HepG2 (cell line): Measurements from ENCODE around the gene GRM2. TPM values are rescaled to one million over a fixed set of nuclear protein-coding genes. Genes with fewer than 3 reads are reported as not detected.

Experiments used
- AHR ChIP-seq: IDR thresholded peaks from 2 replicates; pipeline ENCODE4 v1.6.1; 2018; ENCODE audit warnings: missing genetic modification reagents, missing compliant biosample characterization
- CBX1 ChIP-seq: IDR thresholded peaks from one replicate; pipeline ENCODE4 v1.6.1; 2016; ENCODE audit warnings: antibody characterized with exemption, low read depth
- EED ChIP-seq: sonication (generic); formaldehyde crosslinking; IDR thresholded peaks from 2 replicates; pipeline ENCODE4 v1.5.0; 2020; ENCODE audit warnings: mild to moderate bottlenecking, missing genetic modification reagents
- FOXK1 ChIP-seq: sonication (generic); formaldehyde crosslinking; IDR thresholded peaks from 2 replicates; pipeline ENCODE4 v1.4.0; 2020; ENCODE audit warnings: low read depth, missing genetic modification reagents, borderline replicate concordance
- FOXM1 ChIP-seq: sonication (generic); formaldehyde crosslinking; IDR thresholded peaks from 2 replicates; pipeline ENCODE4 v1.5.0; 2020; ENCODE audit warnings: missing genetic modification reagents
- GPN1 ChIP-seq: sonication (generic); formaldehyde crosslinking; IDR thresholded peaks from 2 replicates; pipeline ENCODE4 v1.5.1; 2020; ENCODE audit warnings: missing genetic modification reagents, borderline replicate concordance
- HES4 ChIP-seq: sonication (generic); formaldehyde crosslinking; IDR thresholded peaks from 2 replicates; pipeline ENCODE4 v1.9.0; 2021; ENCODE audit warnings: mild to moderate bottlenecking, missing genetic modification reagents, borderline replicate concordance
- MIER2 ChIP-seq: IDR thresholded peaks from 2 replicates; pipeline ENCODE4 v1.6.1; 2016; ENCODE audit warnings: missing biosample characterization, missing genetic modification reagents
- NR2F1 ChIP-seq, 2 experiments: fragments of 450-650 bp in 1 of 2; formaldehyde crosslinking in 1 of 2; IDR thresholded peaks; 2 replicates each; pipeline versions ENCODE4 v1.5.0 to v1.6.1; 2016 to 2020; ENCODE audit warnings: mild to moderate bottlenecking in 1 of 2, missing compliant biosample characterization in 1 of 2, missing genetic modification reagents in 1 of 2, moderate library complexity in 1 of 2
- SIX1 ChIP-seq: sonication (generic); formaldehyde crosslinking; IDR thresholded peaks from 2 replicates; pipeline ENCODE4 v1.4.0; 2020; ENCODE audit warnings: missing genetic modification reagents, borderline replicate concordance
- SRF ChIP-seq: IDR thresholded peaks from 2 replicates; pipeline ENCODE4 v1.6.1; 2011; ENCODE audit warnings: mild to moderate bottlenecking, low read depth, low read length, moderate library complexity
- TBP ChIP-seq: sonication (generic); formaldehyde crosslinking; IDR thresholded peaks from 2 replicates; pipeline ENCODE4 v1.5.0; 2020; ENCODE audit warnings: missing genetic modification reagents
- WIZ ChIP-seq: sonication (generic); formaldehyde crosslinking; IDR thresholded peaks from 2 replicates; pipeline ENCODE4 v1.5.1; 2020; ENCODE audit warnings: mild to moderate bottlenecking, missing genetic modification reagents
- ZBTB7B ChIP-seq: sonication (generic); formaldehyde crosslinking; IDR thresholded peaks from 2 replicates; pipeline ENCODE4 v1.4.0; 2020; ENCODE audit warnings: missing genetic modification reagents
- ZFP36L1 ChIP-seq: sonication (generic); formaldehyde crosslinking; IDR thresholded peaks from 2 replicates; pipeline ENCODE4 v1.8.0; 2022; ENCODE audit warnings: mild to moderate bottlenecking, missing genetic modification reagents, moderate library complexity
- ZNF12 ChIP-seq: sonication (generic); formaldehyde crosslinking; IDR thresholded peaks from 2 replicates; pipeline ENCODE4 v1.5.0; 2020; ENCODE audit warnings: missing genetic modification reagents
- ZNF143 ChIP-seq: sonication (generic); formaldehyde crosslinking; IDR thresholded peaks from 2 replicates; pipeline ENCODE4 v1.4.0; 2020; ENCODE audit warnings: missing genetic modification reagents
- ZNF326 ChIP-seq: sonication (generic); formaldehyde crosslinking; IDR thresholded peaks from 2 replicates; pipeline ENCODE4 v1.4.0; 2020; ENCODE audit warnings: missing genetic modification reagents, borderline replicate concordance
- polyA plus RNA-seq, 8 experiments: library from polyadenylated mRNA; depleted of rRNA in 3 of 8; stranded (reverse) in 7 of 8; unstranded in 1 of 8; fragments of >200 nt; fragmentation: Illumina TruSeq in 4 of 8; extraction: Trizol in 4 of 8; gene quantifications; 2 replicates each; pipeline versions ENCODE4 v1.2.1 to v1.2.3, GENCODE V29; 2011 to 2016; ENCODE audit warnings: low read depth in 4 of 8, missing spikeins in 1 of 8, mixed read lengths in 1 of 8; ENCODE audit not compliant: insufficient read depth in 1 of 8
- total RNA-seq, 5 experiments: library from RNA; depleted of rRNA; stranded (reverse); fragments of >200 nt; fragmentation: Illumina TruSeq; extraction: Trizol; gene quantifications; 2 replicates each; pipeline ENCODE4 v1.2.3, GENCODE V29; 2016; ENCODE audit warnings: low read depth in 1 of 5
- TF ChIP-seq, protein P1 (sequence below): sonication (generic); formaldehyde crosslinking; IDR thresholded peaks from 2 replicates; pipeline ENCODE4 v1.4.0; 2020; ENCODE audit warnings: missing genetic modification reagents, borderline replicate concordance
- TF ChIP-seq, protein P2 (sequence below): sonication (generic); formaldehyde crosslinking; conservative IDR thresholded peaks from 2 replicates; pipeline ENCODE4 v1.5.0; 2020; ENCODE audit warnings: missing genetic modification reagents
- TF ChIP-seq, protein P3 (sequence below): sonication (generic); formaldehyde crosslinking; IDR thresholded peaks from 2 replicates; pipeline ENCODE4 v1.4.0; 2020; ENCODE audit warnings: missing genetic modification reagents

The GRM2 gene
- total and polyA plus RNA-seq, 2 of the 13 experiments (the other 11 are each of a cell fraction or from before 2014, with no cell fraction given) = 0.04 to 0.07 TPM

DNA sequence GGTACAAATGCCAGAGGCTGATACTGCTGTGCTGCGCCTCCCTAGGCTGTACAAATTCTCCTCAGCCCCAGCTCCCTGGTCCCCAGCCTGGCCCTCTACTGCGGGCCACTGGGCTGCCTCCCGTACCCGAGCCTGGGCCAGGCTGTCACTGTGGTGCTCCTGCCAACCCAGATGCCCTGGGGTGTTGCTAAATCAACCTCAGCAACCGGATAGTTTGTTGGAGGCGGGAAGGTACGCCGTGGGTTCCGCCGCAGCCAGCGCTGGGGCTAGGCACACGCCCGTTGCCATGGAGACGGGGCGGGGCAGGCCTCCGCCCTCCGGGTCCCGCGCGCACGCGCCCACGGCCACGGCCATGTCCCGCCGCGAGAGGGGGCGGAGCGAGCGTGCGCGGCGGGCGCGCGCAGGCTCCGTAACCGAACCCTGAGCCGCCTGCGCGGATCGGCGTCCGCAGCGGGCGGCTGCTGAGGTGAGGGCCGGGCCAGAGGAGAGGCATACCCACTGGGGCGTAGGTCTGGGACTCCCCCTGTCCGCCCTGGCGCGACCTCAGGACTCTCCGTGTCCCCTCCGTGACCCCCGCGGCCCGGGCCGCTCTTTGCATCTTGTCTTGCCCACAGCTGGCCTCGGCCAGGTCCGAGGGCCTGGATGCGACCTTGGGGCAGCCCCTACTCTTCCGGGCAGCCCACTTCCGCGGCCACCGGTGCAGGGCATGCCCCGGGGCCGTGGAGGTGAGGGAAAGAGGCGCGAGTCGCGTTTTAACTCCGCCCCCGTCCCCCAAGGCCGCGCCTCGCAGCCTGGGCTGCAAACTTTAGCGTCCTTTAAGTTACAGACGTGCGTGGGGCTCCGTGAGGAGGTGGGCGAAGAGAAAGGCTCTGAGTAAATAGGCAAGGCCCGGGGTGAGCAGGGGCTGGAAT, 35.8 kb upstream of the GRM2 start, which contains the start of gene TEX264 (continued):
- TF ChIP-seq SRF (no peak), AHR (CRISPR knock-in tag) (0 out of 2 replicates have a peak, but pooled peaks have one; percentile 67), FOXK1 (CRISPR knock-in tag) (no peak), SIX1 (CRISPR knock-in tag) (no peak), HES4 (CRISPR knock-in tag) (peak; percentile 22; the same call in 1 of the 2 replicates), ZNF326 (CRISPR knock-in tag) (no peak), MIER2 (CRISPR knock-in tag) (no peak), FOXM1 (no peak), GPN1 (no peak), EED (no peak; the same call in 1 of the 2 replicates), ZNF12 (CRISPR knock-in tag) (no peak), ZNF143 (CRISPR knock-in tag) (no peak; the same call in 1 of the 2 replicates), WIZ (CRISPR knock-in tag) (no peak), ZBTB7B (CRISPR knock-in tag) (no peak), ZFP36L1 (CRISPR knock-in tag) (no peak), TBP (CRISPR knock-in tag) (no peak), CBX1 (no peak), NR2F1 (CRISPR knock-in tag; IDR thresholded peaks at IDR 0.05) (0 out of 4 replicates have a peak, but pooled peaks of 1 of the 2 experiments have one; percentile 12)
- TF ChIP-seq, protein P1, sequence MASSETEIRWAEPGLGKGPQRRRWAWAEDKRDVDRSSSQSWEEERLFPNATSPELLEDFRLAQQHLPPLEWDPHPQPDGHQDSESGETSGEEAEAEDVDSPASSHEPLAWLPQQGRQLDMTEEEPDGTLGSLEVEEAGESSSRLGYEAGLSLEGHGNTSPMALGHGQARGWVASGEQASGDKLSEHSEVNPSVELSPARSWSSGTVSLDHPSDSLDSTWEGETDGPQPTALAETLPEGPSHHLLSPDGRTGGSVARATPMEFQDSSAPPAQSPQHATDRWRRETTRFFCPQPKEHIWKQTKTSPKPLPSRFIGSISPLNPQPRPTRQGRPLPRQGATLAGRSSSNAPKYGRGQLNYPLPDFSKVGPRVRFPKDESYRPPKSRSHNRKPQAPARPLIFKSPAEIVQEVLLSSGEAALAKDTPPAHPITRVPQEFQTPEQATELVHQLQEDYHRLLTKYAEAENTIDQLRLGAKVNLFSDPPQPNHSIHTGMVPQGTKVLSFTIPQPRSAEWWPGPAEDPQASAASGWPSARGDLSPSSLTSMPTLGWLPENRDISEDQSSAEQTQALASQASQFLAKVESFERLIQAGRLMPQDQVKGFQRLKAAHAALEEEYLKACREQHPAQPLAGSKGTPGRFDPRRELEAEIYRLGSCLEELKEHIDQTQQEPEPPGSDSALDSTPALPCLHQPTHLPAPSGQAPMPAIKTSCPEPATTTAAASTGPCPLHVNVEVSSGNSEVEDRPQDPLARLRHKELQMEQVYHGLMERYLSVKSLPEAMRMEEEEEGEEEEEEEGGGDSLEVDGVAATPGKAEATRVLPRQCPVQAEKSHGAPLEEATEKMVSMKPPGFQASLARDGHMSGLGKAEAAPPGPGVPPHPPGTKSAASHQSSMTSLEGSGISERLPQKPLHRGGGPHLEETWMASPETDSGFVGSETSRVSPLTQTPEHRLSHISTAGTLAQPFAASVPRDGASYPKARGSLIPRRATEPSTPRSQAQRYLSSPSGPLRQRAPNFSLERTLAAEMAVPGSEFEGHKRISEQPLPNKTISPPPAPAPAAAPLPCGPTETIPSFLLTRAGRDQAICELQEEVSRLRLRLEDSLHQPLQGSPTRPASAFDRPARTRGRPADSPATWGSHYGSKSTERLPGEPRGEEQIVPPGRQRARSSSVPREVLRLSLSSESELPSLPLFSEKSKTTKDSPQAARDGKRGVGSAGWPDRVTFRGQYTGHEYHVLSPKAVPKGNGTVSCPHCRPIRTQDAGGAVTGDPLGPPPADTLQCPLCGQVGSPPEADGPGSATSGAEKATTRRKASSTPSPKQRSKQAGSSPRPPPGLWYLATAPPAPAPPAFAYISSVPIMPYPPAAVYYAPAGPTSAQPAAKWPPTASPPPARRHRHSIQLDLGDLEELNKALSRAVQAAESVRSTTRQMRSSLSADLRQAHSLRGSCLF (CRISPR knock-in tag) = 0 out of 2 replicates have a peak, but pooled peaks have one; percentile 20
- TF ChIP-seq, protein P2, sequence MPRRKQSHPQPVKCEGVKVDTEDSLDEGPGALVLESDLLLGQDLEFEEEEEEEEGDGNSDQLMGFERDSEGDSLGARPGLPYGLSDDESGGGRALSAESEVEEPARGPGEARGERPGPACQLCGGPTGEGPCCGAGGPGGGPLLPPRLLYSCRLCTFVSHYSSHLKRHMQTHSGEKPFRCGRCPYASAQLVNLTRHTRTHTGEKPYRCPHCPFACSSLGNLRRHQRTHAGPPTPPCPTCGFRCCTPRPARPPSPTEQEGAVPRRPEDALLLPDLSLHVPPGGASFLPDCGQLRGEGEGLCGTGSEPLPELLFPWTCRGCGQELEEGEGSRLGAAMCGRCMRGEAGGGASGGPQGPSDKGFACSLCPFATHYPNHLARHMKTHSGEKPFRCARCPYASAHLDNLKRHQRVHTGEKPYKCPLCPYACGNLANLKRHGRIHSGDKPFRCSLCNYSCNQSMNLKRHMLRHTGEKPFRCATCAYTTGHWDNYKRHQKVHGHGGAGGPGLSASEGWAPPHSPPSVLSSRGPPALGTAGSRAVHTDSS = 0 out of 2 replicates have a peak, but pooled peaks have one; percentile 82
- TF ChIP-seq, protein P3, sequence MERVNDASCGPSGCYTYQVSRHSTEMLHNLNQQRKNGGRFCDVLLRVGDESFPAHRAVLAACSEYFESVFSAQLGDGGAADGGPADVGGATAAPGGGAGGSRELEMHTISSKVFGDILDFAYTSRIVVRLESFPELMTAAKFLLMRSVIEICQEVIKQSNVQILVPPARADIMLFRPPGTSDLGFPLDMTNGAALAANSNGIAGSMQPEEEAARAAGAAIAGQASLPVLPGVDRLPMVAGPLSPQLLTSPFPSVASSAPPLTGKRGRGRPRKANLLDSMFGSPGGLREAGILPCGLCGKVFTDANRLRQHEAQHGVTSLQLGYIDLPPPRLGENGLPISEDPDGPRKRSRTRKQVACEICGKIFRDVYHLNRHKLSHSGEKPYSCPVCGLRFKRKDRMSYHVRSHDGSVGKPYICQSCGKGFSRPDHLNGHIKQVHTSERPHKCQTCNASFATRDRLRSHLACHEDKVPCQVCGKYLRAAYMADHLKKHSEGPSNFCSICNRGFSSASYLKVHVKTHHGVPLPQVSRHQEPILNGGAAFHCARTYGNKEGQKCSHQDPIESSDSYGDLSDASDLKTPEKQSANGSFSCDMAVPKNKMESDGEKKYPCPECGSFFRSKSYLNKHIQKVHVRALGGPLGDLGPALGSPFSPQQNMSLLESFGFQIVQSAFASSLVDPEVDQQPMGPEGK = no peak
